H1 (cell line): ENCODE measurements around the gene WDR26. TPM values are rescaled to one million over a fixed set of nuclear protein-coding genes. Genes with fewer than 3 reads are reported as not detected.

Experiments
- CHD1 ChIP-seq: IDR thresholded peaks from 2 replicates; pipeline ENCODE4 v1.6.1; 2012; ENCODE audit warnings: low read depth, low read length, improper control_type of control experiment
- HDAC6 ChIP-seq: IDR thresholded peaks from one replicate; pipeline ENCODE4 v1.7.1; 2012; ENCODE audit warnings: low read depth, mild to moderate bottlenecking, inconsistent platforms, low read length, moderate library complexity
- KDM5A ChIP-seq: fragments of 200-600 bp; IDR thresholded peaks from 2 replicates; pipeline ENCODE4 v1.7.1; 2012; ENCODE audit warnings: mild to moderate bottlenecking, low read length, inconsistent platforms, mixed read lengths
- NRF1 ChIP-seq: IDR thresholded peaks from 2 replicates; pipeline ENCODE4 v1.6.1; 2011; ENCODE audit warnings: mild to moderate bottlenecking, low read depth, low read length, improper control_type of control experiment
- TAF7 ChIP-seq: optimal IDR thresholded peaks from 2 replicates; pipeline ENCODE3; 2011; ENCODE audit warnings: low read depth, mild to moderate bottlenecking, inconsistent platforms, low read length, moderate library complexity, borderline replicate concordance
- polyA plus RNA-seq, 7 experiments: library from polyadenylated mRNA; depleted of rRNA in 3 of 7; stranded (reverse) in 5 of 7; unstranded in 2 of 7; fragments of >200 nt in 5 of 7; fragments of 200-250 nt in 2 of 7; gene quantifications; 1 replicate in 5 of 7; 2 replicates in 1 of 7; 4 replicates in 1 of 7; pipeline versions ENCODE4 v1.2.1 to v1.2.3, GENCODE V29; 2011 to 2013; ENCODE audit warnings: missing spikeins in 2 of 7, mixed read lengths in 2 of 7
- total RNA-seq: library from RNA; stranded (reverse); fragmentation: NEBNext Ultra II Directional; extraction: Animal tissue kit (Norgen Biotek cat#: 25700); gene quantifications from 2 replicates; pipeline ENCODE4 v1.2.1, GENCODE V29; 2021
- TF ChIP-seq, protein P1 (sequence below): fragments of 300-600 bp; sonication (generic); IDR thresholded peaks from 2 replicates; pipeline ENCODE4 v1.7.1; 2012; ENCODE audit warnings: low read length, moderate library complexity, mild to moderate bottlenecking, inconsistent platforms; ENCODE audit not compliant: insufficient replicate concordance
- TF ChIP-seq, protein P2 (sequence below): IDR thresholded peaks from 2 replicates; pipeline ENCODE4 v1.6.1; 2012; ENCODE audit warnings: inconsistent platforms
- TF ChIP-seq, protein P3 (sequence below): IDR thresholded peaks from 2 replicates; pipeline ENCODE4 v1.6.1; 2011; ENCODE audit warnings: low read length, improper control_type of control experiment

WDR26 gene
- total and polyA plus RNA-seq, 2 of the 8 experiments (the other 6 are each of a cell fraction or from before 2014, with no cell fraction given): 18.0 to 72.5 TPM

DNA sequence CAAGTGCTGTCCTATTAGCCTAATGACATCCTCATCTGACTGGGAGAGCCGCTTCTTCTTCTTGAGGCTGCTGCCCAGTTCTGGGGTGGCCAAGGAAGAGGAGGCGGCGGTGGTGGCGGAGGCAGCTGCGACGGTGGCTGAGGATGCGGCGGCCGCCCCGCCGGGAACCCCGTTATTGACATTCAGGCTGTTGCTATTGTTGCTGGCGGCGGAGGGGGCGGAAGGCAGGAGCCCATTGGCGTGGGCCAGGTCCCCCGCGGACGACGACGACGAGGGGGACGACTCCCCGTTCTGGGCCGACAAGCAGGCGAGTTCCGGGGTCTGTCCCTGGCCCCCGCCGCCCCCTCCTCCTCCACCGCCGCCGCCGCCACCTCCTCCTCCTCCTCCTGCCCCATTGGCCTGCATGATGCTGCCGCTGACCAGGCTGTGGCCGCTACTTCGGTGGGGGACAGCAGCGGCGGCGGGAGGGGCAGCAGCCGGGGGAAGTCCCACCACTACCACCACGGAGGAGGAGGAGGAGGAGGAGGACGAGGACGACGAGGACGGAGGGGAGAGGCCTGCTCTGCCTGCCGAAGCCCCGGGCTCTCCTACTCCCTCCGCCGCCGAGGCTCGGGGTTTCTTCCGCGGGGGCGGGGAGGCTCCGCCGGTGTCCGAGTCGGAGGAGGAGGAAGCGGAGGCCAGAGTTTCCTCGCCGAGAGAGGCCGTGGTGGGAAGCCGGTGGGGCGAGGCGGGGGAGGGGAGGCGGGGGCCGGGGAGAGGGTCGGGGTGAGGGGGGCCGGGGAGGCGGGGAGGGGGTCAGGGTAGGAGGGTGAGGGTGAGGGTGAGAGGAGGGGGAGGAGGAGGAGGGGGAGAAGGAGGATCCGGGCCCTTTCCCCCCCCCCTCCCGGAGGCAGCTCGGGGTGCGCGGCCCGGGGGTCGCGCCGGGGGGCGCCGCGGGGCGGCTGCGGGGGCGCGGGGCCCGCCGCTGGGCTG, 610 bp downstream of the WDR26 start (continued):
- TF ChIP-seq, protein P1, sequence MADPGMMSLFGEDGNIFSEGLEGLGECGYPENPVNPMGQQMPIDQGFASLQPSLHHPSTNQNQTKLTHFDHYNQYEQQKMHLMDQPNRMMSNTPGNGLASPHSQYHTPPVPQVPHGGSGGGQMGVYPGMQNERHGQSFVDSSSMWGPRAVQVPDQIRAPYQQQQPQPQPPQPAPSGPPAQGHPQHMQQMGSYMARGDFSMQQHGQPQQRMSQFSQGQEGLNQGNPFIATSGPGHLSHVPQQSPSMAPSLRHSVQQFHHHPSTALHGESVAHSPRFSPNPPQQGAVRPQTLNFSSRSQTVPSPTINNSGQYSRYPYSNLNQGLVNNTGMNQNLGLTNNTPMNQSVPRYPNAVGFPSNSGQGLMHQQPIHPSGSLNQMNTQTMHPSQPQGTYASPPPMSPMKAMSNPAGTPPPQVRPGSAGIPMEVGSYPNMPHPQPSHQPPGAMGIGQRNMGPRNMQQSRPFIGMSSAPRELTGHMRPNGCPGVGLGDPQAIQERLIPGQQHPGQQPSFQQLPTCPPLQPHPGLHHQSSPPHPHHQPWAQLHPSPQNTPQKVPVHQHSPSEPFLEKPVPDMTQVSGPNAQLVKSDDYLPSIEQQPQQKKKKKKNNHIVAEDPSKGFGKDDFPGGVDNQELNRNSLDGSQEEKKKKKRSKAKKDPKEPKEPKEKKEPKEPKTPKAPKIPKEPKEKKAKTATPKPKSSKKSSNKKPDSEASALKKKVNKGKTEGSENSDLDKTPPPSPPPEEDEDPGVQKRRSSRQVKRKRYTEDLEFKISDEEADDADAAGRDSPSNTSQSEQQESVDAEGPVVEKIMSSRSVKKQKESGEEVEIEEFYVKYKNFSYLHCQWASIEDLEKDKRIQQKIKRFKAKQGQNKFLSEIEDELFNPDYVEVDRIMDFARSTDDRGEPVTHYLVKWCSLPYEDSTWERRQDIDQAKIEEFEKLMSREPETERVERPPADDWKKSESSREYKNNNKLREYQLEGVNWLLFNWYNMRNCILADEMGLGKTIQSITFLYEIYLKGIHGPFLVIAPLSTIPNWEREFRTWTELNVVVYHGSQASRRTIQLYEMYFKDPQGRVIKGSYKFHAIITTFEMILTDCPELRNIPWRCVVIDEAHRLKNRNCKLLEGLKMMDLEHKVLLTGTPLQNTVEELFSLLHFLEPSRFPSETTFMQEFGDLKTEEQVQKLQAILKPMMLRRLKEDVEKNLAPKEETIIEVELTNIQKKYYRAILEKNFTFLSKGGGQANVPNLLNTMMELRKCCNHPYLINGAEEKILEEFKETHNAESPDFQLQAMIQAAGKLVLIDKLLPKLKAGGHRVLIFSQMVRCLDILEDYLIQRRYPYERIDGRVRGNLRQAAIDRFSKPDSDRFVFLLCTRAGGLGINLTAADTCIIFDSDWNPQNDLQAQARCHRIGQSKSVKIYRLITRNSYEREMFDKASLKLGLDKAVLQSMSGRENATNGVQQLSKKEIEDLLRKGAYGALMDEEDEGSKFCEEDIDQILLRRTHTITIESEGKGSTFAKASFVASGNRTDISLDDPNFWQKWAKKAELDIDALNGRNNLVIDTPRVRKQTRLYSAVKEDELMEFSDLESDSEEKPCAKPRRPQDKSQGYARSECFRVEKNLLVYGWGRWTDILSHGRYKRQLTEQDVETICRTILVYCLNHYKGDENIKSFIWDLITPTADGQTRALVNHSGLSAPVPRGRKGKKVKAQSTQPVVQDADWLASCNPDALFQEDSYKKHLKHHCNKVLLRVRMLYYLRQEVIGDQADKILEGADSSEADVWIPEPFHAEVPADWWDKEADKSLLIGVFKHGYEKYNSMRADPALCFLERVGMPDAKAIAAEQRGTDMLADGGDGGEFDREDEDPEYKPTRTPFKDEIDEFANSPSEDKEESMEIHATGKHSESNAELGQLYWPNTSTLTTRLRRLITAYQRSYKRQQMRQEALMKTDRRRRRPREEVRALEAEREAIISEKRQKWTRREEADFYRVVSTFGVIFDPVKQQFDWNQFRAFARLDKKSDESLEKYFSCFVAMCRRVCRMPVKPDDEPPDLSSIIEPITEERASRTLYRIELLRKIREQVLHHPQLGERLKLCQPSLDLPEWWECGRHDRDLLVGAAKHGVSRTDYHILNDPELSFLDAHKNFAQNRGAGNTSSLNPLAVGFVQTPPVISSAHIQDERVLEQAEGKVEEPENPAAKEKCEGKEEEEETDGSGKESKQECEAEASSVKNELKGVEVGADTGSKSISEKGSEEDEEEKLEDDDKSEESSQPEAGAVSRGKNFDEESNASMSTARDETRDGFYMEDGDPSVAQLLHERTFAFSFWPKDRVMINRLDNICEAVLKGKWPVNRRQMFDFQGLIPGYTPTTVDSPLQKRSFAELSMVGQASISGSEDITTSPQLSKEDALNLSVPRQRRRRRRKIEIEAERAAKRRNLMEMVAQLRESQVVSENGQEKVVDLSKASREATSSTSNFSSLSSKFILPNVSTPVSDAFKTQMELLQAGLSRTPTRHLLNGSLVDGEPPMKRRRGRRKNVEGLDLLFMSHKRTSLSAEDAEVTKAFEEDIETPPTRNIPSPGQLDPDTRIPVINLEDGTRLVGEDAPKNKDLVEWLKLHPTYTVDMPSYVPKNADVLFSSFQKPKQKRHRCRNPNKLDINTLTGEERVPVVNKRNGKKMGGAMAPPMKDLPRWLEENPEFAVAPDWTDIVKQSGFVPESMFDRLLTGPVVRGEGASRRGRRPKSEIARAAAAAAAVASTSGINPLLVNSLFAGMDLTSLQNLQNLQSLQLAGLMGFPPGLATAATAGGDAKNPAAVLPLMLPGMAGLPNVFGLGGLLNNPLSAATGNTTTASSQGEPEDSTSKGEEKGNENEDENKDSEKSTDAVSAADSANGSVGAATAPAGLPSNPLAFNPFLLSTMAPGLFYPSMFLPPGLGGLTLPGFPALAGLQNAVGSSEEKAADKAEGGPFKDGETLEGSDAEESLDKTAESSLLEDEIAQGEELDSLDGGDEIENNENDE: no peak
- TF ChIP-seq, protein P2, sequence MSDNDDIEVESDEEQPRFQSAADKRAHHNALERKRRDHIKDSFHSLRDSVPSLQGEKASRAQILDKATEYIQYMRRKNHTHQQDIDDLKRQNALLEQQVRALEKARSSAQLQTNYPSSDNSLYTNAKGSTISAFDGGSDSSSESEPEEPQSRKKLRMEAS: peak; percentile 14; the same call in 1 of the 2 replicates
- no peak for TF ChIP-seq CHD1
- TF ChIP-seq, protein P3, sequence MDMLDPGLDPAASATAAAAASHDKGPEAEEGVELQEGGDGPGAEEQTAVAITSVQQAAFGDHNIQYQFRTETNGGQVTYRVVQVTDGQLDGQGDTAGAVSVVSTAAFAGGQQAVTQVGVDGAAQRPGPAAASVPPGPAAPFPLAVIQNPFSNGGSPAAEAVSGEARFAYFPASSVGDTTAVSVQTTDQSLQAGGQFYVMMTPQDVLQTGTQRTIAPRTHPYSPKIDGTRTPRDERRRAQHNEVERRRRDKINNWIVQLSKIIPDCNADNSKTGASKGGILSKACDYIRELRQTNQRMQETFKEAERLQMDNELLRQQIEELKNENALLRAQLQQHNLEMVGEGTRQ: no peak
- no peak for TF ChIP-seq HDAC6
- no peak for TF ChIP-seq TAF7
- TF ChIP-seq NRF1: no peak
- no peak for TF ChIP-seq KDM5A
